MM.1S (cell line): ENCODE measurements around the gene ATP2B2.

Experiments
- DNase-seq: peaks from one replicate; pipeline ENCODE4 v3.0.0-alpha.2; 2015
- H2AFZ ChIP-seq: fragments of 300-600 bp; sonication (generic); 2 replicates; pipeline ENCODE4 v1.6.0; 2016; ENCODE audit warnings: antibody characterized with exemption, low read length
- H3F3A ChIP-seq: fragments of 300-600 bp; sonication (generic); 2 replicates; pipeline ENCODE4 v1.6.1; 2016; ENCODE audit warnings: mild to moderate bottlenecking, antibody characterized with exemption, low read length, moderate library complexity, mixed read lengths; ENCODE audit not compliant: insufficient read depth
- H3K27ac ChIP-seq: fragments of 300-600 bp; sonication (generic); 2 replicates; pipeline ENCODE4 v1.5.1; 2016; ENCODE audit warnings: mild to moderate bottlenecking, low read length
- H3K27me3 ChIP-seq: fragments of 300-600 bp; sonication (generic); replicated peaks from 2 replicates; pipeline ENCODE4 v1.6.0; 2016; ENCODE audit warnings: low read length; ENCODE audit not compliant: insufficient read depth
- H3K36me3 ChIP-seq: fragments of 300-600 bp; sonication (generic); replicated peaks from 2 replicates; pipeline ENCODE4 v1.6.1; 2016; ENCODE audit warnings: mild to moderate bottlenecking, low read length, mixed read lengths; ENCODE audit not compliant: insufficient read depth
- H3K4me1 ChIP-seq: fragments of 300-600 bp; sonication (generic); 2 replicates; pipeline ENCODE4 v1.6.1; 2016; ENCODE audit warnings: low read length, mixed read lengths
- H3K4me2 ChIP-seq: fragments of 300-600 bp; sonication (generic); 2 replicates; pipeline ENCODE4 v1.6.0; 2016; ENCODE audit warnings: low read depth, low read length
- H3K4me3 ChIP-seq: fragments of 300-600 bp; sonication (generic); 2 replicates; pipeline ENCODE4 v1.5.1; 2016; ENCODE audit warnings: low read length, mixed read lengths
- H3K79me2 ChIP-seq: fragments of 300-600 bp; sonication (generic); 2 replicates; pipeline ENCODE4 v1.6.1; 2016; ENCODE audit warnings: mixed run types, low read length, mixed read lengths
- H3K9ac ChIP-seq: fragments of 300-600 bp; sonication (generic); 2 replicates; pipeline ENCODE4 v1.6.1; 2016; ENCODE audit warnings: low read length, mixed read lengths
- H3K9me2 ChIP-seq: fragments of 300-600 bp; sonication (generic); replicated peaks from 2 replicates; pipeline ENCODE4 v1.6.1; 2016; ENCODE audit warnings: mild to moderate bottlenecking, low read length, mixed read lengths; ENCODE audit not compliant: insufficient read depth
- H3K9me3 ChIP-seq: fragments of 300-600 bp; sonication (generic); replicated peaks from 2 replicates; pipeline ENCODE4 v1.6.1; 2016; ENCODE audit warnings: mild to moderate bottlenecking, low read length, mixed read lengths; ENCODE audit not compliant: insufficient read depth
- H4K20me1 ChIP-seq: fragments of 300-600 bp; sonication (generic); 2 replicates; pipeline ENCODE4 v1.6.1; 2016; ENCODE audit warnings: mild to moderate bottlenecking, low read length, moderate library complexity, mixed read lengths; ENCODE audit not compliant: insufficient read depth
- EZH2 ChIP-seq: fragments of 300-600 bp; sonication (generic); optimal IDR thresholded peaks from 2 replicates; pipeline ENCODE3; 2017; ENCODE audit warnings: low read depth, mild to moderate bottlenecking, antibody characterized with exemption, low read length, mixed read lengths
- EZH2phosphoT487 ChIP-seq: fragments of 300-600 bp; sonication (generic); IDR thresholded peaks from 2 replicates; pipeline ENCODE4 v1.6.1; 2018; ENCODE audit warnings: antibody characterized with exemption, low read length
- TF ChIP-seq, protein P1 (sequence below): fragments of 300-600 bp; sonication (generic); IDR thresholded peaks from 2 replicates; pipeline ENCODE4 v1.5.1; 2016; ENCODE audit warnings: antibody characterized with exemption, low read length, mixed read lengths

The ATP2B2 gene

DNA sequence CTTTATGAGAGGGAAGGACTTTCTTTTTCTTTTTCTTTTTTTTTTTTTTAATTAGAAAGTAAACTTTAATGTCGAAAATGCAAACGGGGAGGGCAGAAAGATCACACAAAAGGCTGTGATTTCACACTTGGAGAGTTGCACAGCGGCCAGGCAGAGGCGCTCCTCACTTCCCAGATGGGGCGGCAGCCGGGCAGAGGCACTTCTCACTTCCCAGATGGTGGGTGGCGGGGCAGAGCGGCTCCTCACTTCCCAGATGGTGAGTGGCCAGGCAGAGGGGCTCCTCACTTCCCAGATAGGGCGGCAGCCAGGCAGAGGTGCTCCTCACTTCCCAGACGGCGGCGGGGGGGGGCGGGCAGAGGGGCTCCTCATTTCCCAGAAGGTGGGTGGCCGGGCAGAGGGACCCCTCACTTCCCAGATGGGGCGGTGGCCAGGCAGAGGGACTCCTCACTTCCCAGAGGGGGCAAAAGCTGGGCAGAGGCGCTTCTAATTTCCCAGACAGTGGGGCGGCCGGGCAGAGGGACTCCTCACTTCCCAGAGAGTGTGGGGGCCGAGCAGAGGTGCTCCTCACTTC, 88.6 kb downstream of the ATP2B2 start:
- H3K9me3 ChIP-seq = no peaks in the 10 kb centered on the region
- H3K9me2 ChIP-seq = no peaks in the 10 kb centered on the region
- H3K9ac ChIP-seq = no peak overlapping the region
- no peaks in the 10 kb centered on the region for H3K27me3 ChIP-seq
- H4K20me1 ChIP-seq = no peaks in the 10 kb centered on the region
- H3F3A ChIP-seq = no peaks in the 10 kb centered on the region
- DNase-seq = no peak
- no peak overlapping the region for H3K27ac ChIP-seq
- no peaks in the 10 kb centered on the region for H3K4me1 ChIP-seq
- no peak overlapping the region for H3K4me2 ChIP-seq
- H2AFZ ChIP-seq = no peak overlapping the region
- H3K36me3 ChIP-seq = no peaks in the 10 kb centered on the region
- TF ChIP-seq, protein P1, sequence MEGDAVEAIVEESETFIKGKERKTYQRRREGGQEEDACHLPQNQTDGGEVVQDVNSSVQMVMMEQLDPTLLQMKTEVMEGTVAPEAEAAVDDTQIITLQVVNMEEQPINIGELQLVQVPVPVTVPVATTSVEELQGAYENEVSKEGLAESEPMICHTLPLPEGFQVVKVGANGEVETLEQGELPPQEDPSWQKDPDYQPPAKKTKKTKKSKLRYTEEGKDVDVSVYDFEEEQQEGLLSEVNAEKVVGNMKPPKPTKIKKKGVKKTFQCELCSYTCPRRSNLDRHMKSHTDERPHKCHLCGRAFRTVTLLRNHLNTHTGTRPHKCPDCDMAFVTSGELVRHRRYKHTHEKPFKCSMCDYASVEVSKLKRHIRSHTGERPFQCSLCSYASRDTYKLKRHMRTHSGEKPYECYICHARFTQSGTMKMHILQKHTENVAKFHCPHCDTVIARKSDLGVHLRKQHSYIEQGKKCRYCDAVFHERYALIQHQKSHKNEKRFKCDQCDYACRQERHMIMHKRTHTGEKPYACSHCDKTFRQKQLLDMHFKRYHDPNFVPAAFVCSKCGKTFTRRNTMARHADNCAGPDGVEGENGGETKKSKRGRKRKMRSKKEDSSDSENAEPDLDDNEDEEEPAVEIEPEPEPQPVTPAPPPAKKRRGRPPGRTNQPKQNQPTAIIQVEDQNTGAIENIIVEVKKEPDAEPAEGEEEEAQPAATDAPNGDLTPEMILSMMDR = no peak
- no peak for TF ChIP-seq EZH2
- no peak for TF ChIP-seq EZH2phosphoT487
- H3K4me3 ChIP-seq = no peak overlapping the region
- H3K79me2 ChIP-seq = no peaks in the 10 kb centered on the region

DNA sequence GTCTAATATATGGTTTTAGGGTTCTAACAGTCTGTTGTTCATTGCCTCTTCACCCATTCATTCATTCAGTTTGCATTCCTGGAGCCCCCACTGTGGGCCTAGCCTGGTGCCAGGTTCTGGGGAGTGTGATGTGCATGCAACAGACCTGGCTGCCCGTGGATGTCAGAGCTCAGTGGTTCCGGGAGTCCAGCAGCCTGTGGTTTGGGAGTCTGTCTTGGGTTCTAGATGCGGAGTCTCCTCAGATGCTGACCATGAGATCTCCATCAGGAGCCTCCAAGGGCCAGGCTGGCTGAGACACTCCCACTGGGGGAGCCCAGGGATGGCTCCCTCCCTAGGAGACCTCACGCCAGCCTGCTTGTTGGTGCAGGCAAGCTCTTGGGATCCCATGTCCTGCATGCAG, 92.3 kb downstream of the ATP2B2 start:
- Histone ChIP-seq H3K36me3 (no peaks in the 10 kb centered on the region), H3K27ac (no peak overlapping the region), H4K20me1 (no peaks in the 10 kb centered on the region), H3F3A (no peaks in the 10 kb centered on the region), H2AFZ (no peak overlapping the region), H3K9ac (no peak overlapping the region), H3K4me1 (peaks cover 15% of the 10 kb centered on the region), H3K79me2 (no peaks in the 10 kb centered on the region), H3K4me3 (no peak overlapping the region), H3K4me2 (no peak overlapping the region), H3K27me3 (no peaks in the 10 kb centered on the region), H3K9me2 (no peaks in the 10 kb centered on the region), H3K9me3 (no peaks in the 10 kb centered on the region)
- TF ChIP-seq EZH2phosphoT487 (no peak), EZH2 (no peak)
- TF ChIP-seq, protein P1 = no peak
- DNase-seq = no peak

DNA sequence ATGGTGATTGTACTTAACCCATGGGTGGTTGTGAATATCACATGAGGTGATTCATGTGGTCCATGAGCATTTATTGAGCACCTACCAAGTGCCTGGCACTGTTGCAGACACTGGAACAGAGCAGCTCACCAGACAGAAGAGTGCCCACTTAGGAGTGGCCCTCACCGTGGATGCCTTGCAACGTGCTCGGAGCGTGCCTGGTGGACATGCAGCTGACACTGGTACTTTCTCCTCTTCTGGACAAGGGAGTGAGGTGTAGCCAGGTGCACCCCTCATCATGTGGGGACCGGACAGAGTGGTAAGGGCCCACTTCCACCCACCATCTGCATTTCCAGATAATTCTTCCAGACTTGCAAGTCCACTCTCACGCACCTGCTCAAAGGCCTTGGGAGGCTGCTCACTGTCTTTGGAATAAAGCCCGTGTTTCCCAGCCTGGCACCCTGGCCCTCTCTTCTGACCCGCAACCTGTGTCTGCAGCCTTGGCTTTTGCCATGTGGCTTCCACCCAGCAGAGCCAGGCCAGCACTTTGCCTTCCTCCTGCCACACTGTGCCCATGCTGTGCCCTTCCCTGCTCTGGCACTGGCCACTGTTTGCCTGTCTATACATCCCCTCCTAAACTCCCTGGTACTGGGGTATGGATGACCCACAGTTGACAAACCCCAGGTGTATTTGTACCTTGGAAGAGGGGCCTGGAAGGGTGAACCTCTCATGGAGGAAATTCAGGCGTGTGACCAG, 93.6 kb downstream of the ATP2B2 start:
- no peaks in the 10 kb centered on the region for H4K20me1 ChIP-seq
- H3K4me3 ChIP-seq = no peak overlapping the region
- H3F3A ChIP-seq = no peaks in the 10 kb centered on the region
- TF ChIP-seq EZH2phosphoT487 (no peak), EZH2 (no peak)
- TF ChIP-seq, protein P1 = no peak
- H3K9me3 ChIP-seq = no peaks in the 10 kb centered on the region
- no peaks in the 10 kb centered on the region for H3K27me3 ChIP-seq
- peaks cover 19% of the 10 kb centered on the region for H3K4me1 ChIP-seq
- no peaks in the 10 kb centered on the region for H3K9me2 ChIP-seq
- H2AFZ ChIP-seq = no peak overlapping the region
- H3K79me2 ChIP-seq = no peaks in the 10 kb centered on the region
- H3K4me2 ChIP-seq = no peak overlapping the region
- no peak for DNase-seq
- H3K27ac ChIP-seq = no peak overlapping the region
- no peaks in the 10 kb centered on the region for H3K36me3 ChIP-seq
- no peak overlapping the region for H3K9ac ChIP-seq
